HUDEP-2 (cell line): Measurements from ENCODE around the gene SNX17.
A peak's percentile ranks its signal among the peaks of the same experiment; 100 is the strongest.
"Not testable (repeated sequence)": the region's sequence is repeated elsewhere in the genome, so short reads cannot be mapped to it uniquely, and the experiment has no call there.

Experiments used
- DNase-seq, 76 experiments: peaks; one replicate each; lab custom pipeline; 2025; ENCODE audit not compliant: unreplicated experiment in 76 of 76; lab: John Stamatoyannopoulos, UW

SNX17 gene

GRCh38 chr2:27393225-27393624 is 22.8 kb downstream of the SNX17 start:
- DNase-seq: no peak

- no peak for DNase-seq
Observed at GRCh38 chr2:27398962-27399361, 28.5 kb downstream of the SNX17 start.

- DNase-seq: no peak
Observed at GRCh38 chr2:27400348-27401135, 30.1 kb downstream of the SNX17 start.

GRCh38 chr2:27407798-27408491 is 37.5 kb downstream of the SNX17 start:
- peak in 10 of 76 experiments; percentile 1 to 17 (median 8) for DNase-seq

- DNase-seq: peak in 15 of 76 experiments; percentile 2 to 33 (median 19)
Observed at GRCh38 chr2:27408601-27409320, 38.3 kb downstream of the SNX17 start.

GRCh38 chr2:27409321-27410073 is 39.1 kb downstream of the SNX17 start, which contains the start of gene PPM1G:
PPM1G (minus strand) TSS chr2:27409591; CDS start chr2:27409422, 169 bp downstream.
- peak in 75 of 76 experiments; percentile 28 to 95 (median 89) for DNase-seq

- no peak for DNase-seq
Observed at GRCh38 chr2:27412419-27413152, 42.2 kb downstream of the SNX17 start.

- DNase-seq: no peak
Observed at GRCh38 chr2:27416151-27416550, 45.7 kb downstream of the SNX17 start.

- DNase-seq: no peak
Observed at GRCh38 chr2:27420996-27421395, 50.6 kb downstream of the SNX17 start.

- DNase-seq: no peak
Observed at GRCh38 chr2:27421660-27422250, 51.3 kb downstream of the SNX17 start.

- DNase-seq: no peak
Observed at GRCh38 chr2:27422958-27423357, 52.5 kb downstream of the SNX17 start.

- DNase-seq: not testable (repeated sequence)
Observed at GRCh38 chr2:27425039-27425438, 54.6 kb downstream of the SNX17 start.
